Activated naive CD8-positive, alpha-beta T cell (primary cell): ENCODE measurements around the gene RPP25L.

Experiments
- H3K27ac Mint-ChIP-seq: one replicate; pipeline ENCODE4 v1.8.0; 2021; ENCODE audit warnings: mixed read lengths
- H3K27me3 Mint-ChIP-seq: one replicate; pipeline ENCODE4 v1.8.0; 2021; ENCODE audit warnings: mixed read lengths
- H3K36me3 Mint-ChIP-seq: one replicate; pipeline ENCODE4 v1.8.0; 2021; ENCODE audit warnings: mixed read lengths
- H3K4me1 Mint-ChIP-seq: one replicate; pipeline ENCODE4 v1.8.0; 2021; ENCODE audit warnings: low read depth, mixed read lengths
- H3K4me3 Mint-ChIP-seq: one replicate; pipeline ENCODE4 v1.8.0; 2021; ENCODE audit warnings: mild to moderate bottlenecking, mixed read lengths
- H3K9me3 Mint-ChIP-seq: one replicate; pipeline ENCODE4 v1.8.0; 2021; ENCODE audit warnings: low read depth, mixed read lengths

RPP25L gene

GRCh38 chr9:34563262-34563661 lies 48.6 kb downstream of the RPP25L start:
- Mint-ChIP-seq H3K4me1 (no peaks in the 10 kb centered on the region), H3K27me3 (peaks cover 22% of the 10 kb centered on the region), H3K4me3 (no peak overlapping the region), H3K36me3 (no peaks in the 10 kb centered on the region), H3K27ac (no peak overlapping the region), H3K9me3 (no peaks in the 10 kb centered on the region)

- Mint-ChIP-seq H3K27ac (no peak overlapping the region), H3K4me1 (no peaks in the 10 kb centered on the region), H3K9me3 (no peaks in the 10 kb centered on the region), H3K27me3 (peaks cover 25% of the 10 kb centered on the region), H3K4me3 (no peak overlapping the region), H3K36me3 (no peaks in the 10 kb centered on the region)
Measured at GRCh38 chr9:34562135-34562745, 49.7 kb downstream of the RPP25L start.

- Mint-ChIP-seq H3K4me1 (no peaks in the 10 kb centered on the region), H3K27me3 (peaks cover 22% of the 10 kb centered on the region), H3K27ac (no peak overlapping the region), H3K4me3 (no peak overlapping the region), H3K36me3 (no peaks in the 10 kb centered on the region), H3K9me3 (no peaks in the 10 kb centered on the region)
Measured at GRCh38 chr9:34560599-34561214, 51.2 kb downstream of the RPP25L start.
